ENCODE data around the gene TBCCD1. TPM values are rescaled to one million over a fixed set of nuclear protein-coding genes. Genes with fewer than 3 reads are reported as not detected.

Gene TBCCD1
- total and polyA plus RNA-seq, 2 of the 8 experiments (the other 6 are each of a cell fraction or from before 2014, with no cell fraction given), result 11.3 to 13.9 TPM

- TF ChIP-seq CHD7 (IDR thresholded peaks at IDR 0.05; ENCODE audit: insufficient replicate concordance, low read length) (no peak), CHD1 (IDR thresholded peaks at IDR 0.05; ENCODE audit: low read depth, low read length) (no peak), TAF7 (optimal IDR thresholded peaks at IDR 0.05; ENCODE audit: borderline replicate concordance, low read depth, low read length) (no peak), NANOG (IDR thresholded peaks at IDR 0.05; ENCODE audit: insufficient read depth, low read depth, low read length, poor library complexity, severe bottlenecking) (no peak)
Measured at GRCh38 chr3:186589856-186590579, 22.9 kb upstream of the TBCCD1 start (continued).
